Ramos (cell line): ENCODE measurements around the gene EXOC6B.

Source experiments
- in situ Hi-C: fragments of 300-500 bp; cut with MboI; formaldehyde crosslinking; loops from one replicate; pipeline ENCODE4 v1.14.3; 2022; ENCODE audit warnings: low sequenced_read_pairs; ENCODE audit not compliant: unreplicated experiment

Gene EXOC6B

GRCh38 chr2:72145289-72145657 lies 680.6 kb downstream of the EXOC6B start:
- in situ Hi-C loops = no loop called here

- in situ Hi-C loops = no loop called here
These were observed 681.1 kb downstream of the EXOC6B start for GRCh38 chr2:72144632-72145288.

- in situ Hi-C loops = no loop called here
These were observed 681.6 kb downstream of the EXOC6B start for GRCh38 chr2:72144274-72144631.

DNA sequence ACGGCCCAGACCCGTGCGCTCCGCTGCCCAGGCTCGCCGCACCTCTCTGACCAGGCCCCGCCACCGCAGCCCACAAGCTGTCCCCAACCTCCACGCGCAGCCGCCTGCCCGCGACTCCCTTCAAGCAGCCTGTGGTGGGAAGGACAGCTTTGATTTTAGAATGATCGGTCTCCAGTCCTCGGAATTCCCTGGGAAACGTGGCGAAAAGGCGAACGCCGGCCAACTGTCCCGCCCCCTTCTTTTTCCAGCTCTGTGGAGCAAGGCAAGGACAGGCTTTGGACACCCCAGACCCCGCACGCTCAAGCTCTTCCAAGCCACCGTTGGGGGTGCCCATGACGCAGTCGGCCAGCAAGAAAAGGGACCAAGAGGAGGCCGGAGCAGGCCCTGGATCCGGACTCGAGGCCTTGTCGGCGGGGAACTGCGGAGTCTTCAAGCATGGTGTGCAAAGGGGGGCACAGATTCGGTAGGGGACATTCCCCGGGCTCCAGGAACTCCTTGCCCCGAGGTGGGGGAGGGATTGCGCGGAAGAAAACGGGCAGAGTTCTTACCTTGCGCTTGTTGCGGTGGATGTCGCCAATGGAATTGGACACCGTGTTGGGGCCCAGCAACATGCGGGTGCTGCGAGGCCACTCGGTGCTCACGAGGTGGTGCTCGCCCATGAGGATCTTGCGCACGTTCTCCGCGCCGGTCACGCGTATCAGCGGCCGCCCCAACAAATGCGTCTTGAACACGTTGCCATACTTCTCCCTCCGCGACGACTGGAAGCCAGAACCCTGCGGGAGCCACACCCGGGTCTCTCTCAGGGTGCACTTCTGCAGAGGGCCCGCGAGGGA lies 682.2 kb downstream of the EXOC6B start:
- in situ Hi-C loops = no loop called here

- in situ Hi-C loops = no loop called here
These were observed 683.0 kb downstream of the EXOC6B start for GRCh38 chr2:72142570-72143440.

GRCh38 chr2:72141881-72142451 lies 683.9 kb downstream of the EXOC6B start:
- in situ Hi-C loops = no loop called here

GRCh38 chr2:72141032-72141645 lies 684.7 kb downstream of the EXOC6B start:
- in situ Hi-C loops = no loop called here

GRCh38 chr2:72140621-72140960 lies 685.2 kb downstream of the EXOC6B start:
- in situ Hi-C loops = no loop called here

- in situ Hi-C loops = no loop called here
These were observed 685.8 kb downstream of the EXOC6B start for GRCh38 chr2:72139874-72140620.

DNA sequence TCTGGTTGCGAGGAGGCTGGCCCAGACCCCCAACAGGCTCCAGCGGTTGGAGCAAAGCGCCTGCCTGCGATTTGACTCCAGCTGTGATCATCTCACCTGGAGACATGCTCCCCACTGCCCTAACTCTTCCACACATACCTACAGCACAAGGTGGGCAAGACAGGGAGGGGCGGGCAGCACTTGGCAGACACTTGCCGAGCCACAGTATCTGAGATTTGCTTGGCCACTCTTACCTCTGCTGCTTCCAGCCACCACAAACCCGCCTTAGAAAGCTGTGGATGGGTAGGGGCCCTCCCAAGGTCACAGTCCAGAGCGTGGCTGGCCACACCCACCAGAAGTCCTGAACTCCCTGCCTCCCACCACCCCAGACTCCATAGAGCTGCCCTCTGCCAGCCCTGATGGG lies 686.4 kb downstream of the EXOC6B start:
- in situ Hi-C loops = no loop called here

DNA sequence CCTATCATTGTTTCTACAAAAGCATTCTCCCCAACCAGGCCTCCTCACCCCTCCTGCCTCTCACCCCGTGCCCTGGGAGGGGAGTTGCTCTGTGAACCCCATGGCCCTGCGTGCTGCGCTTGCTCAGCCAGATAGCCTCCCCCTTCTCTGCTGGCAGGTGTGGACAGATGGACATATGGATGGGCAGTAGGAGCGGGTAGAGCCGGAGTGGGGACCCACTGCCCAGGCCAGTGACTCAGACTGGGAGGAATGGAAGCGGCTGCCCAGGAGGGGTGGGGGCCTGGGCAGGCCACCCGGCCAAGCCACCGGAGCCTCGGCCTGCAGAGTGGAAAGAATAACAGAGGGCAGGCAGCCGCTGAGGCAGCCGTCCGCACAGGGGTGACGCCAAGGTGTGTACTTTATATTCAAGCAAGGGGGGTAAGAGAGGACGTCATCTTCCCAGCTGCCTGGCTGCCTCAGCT lies 686.9 kb downstream of the EXOC6B start:
- in situ Hi-C loops = no loop called here

DNA sequence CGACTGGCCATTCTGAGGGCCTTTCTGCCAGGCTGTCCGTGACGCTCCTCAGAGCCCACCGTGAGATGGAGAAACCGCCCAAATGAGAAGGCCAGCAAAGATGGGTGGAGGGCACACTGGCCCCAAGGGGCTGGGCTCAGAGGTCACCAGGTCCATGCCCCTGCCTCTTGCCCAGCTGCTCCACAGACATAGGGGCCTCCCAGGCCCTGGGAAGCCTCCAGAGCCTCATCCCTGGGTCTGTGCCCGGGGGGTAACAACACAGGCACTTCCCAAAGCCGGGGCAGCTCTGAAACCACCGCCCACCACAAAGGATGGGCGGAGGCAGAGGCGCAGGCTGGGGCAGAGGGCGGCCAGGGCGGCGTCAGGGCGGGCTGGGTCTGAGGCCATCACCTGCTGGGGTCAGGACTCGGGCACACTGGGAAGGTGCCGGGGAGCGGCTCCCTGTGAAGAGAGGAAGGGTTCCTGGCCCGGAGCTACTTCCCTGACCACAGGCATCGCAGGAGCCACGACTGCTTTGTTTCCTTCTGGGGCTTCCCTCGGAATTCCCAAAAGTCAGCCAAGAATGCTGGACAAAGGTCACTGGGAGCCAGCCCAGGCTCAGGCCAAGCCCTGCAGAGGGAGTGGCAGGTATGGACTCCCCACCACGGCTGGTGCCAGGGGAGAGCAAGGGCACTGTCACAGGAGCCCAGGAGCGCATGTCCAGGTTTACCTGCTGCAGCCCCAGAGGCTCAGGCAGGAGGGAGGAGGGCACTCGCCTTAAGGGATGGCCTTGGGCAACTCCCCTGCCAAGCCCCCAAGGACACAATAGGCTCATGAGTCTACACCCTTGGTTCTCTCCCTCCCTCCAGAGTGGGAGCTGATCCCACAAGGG lies 687.6 kb downstream of the EXOC6B start:
- in situ Hi-C loops = no loop called here

DNA sequence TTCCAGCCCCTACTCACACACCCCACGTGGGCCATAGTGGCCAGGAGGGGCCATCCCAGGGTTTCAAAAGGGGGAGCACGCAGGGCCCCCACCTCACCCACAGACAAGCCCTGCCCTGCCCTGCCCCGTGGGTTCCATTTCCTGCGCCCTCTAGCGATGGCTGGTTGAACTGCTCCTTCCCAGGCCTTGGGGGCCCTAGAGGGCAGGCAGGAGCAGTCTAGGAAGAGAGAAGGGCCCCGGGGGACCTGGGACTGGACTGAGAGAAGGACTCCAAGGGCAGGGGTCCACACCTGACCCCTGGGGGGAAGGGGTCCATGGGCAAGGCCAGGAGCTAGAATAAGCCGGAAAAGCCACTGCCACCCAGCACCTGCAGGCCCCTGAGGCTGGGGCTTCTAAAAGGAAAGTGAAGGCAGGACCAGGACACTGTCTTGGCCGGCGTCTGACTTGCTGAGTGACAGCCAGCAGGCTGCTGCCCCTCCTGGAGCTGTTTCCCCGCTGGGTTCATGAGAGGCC lies 688.3 kb downstream of the EXOC6B start:
- in situ Hi-C loops = no loop called here

GRCh38 chr2:72136933-72137497 lies 688.8 kb downstream of the EXOC6B start:
- in situ Hi-C loops = no loop called here

DNA sequence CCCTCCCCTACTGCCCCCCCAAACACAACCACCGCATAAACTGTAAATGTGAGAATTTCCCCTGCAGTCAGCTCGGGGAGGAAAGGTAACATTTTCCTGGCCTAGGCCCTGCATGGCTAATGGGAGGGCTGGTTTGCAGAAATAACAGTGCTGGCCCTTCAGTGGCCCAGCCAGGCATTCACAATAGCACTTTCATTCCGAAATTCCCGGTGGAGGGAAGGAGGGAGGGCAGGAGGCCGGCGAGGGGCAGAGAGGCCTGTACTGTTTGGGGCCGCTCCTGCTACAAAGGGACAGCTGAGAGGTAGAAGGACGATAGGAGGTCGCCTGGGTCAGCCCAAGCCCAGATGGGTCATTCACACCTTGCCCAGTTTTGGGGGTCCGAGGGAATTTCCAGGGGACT lies 689.5 kb downstream of the EXOC6B start:
- in situ Hi-C loops = no loop called here

GRCh38 chr2:72135921-72136320 lies 689.9 kb downstream of the EXOC6B start:
- in situ Hi-C loops = no loop called here

GRCh38 chr2:72134997-72135800 lies 690.6 kb downstream of the EXOC6B start:
- in situ Hi-C loops = no loop called here
